ENCODE data around the gene CMTM7.

CMTM7 gene

GRCh38 chr3:32405155-32405554 is 13.5 kb downstream of the CMTM7 start:
- TF ChIP-seq CTCF (conservative IDR thresholded peaks at IDR 0.05; ENCODE audit: low read depth, low read length), result no peak
- no peak for DNase-seq (ENCODE audit: low read depth)
- H3K4me3 ChIP-seq (ENCODE audit: low read length), result no peak overlapping the region

- no peak overlapping the region for H3K4me3 ChIP-seq (ENCODE audit: low read length)
- DNase-seq (ENCODE audit: low read depth), result no peak
- TF ChIP-seq CTCF (conservative IDR thresholded peaks at IDR 0.05; ENCODE audit: low read depth, low read length), result no peak
Measured at GRCh38 chr3:32405711-32406323, 14.2 kb downstream of the CMTM7 start.

GRCh38 chr3:32406486-32407408 is 15.1 kb downstream of the CMTM7 start:
- no peak overlapping the region for H3K4me3 ChIP-seq (ENCODE audit: low read length)
- no peak for DNase-seq (ENCODE audit: low read depth)
- TF ChIP-seq CTCF (conservative IDR thresholded peaks at IDR 0.05; ENCODE audit: low read depth, low read length), result no peak

GRCh38 chr3:32410367-32411246 is 19.0 kb downstream of the CMTM7 start:
- no peak for DNase-seq (ENCODE audit: low read depth)
- TF ChIP-seq CTCF (conservative IDR thresholded peaks at IDR 0.05; ENCODE audit: low read depth, low read length), result no peak
- H3K4me3 ChIP-seq (ENCODE audit: low read length), result no peak overlapping the region

GRCh38 chr3:32411442-32411841 is 19.8 kb downstream of the CMTM7 start:
- no peak overlapping the region for H3K4me3 ChIP-seq (ENCODE audit: low read length)
- no peak for TF ChIP-seq CTCF (conservative IDR thresholded peaks at IDR 0.05; ENCODE audit: low read depth, low read length)
- no peak for DNase-seq (ENCODE audit: low read depth)

- no peak overlapping the region for H3K4me3 ChIP-seq (ENCODE audit: low read length)
- no peak for DNase-seq (ENCODE audit: low read depth)
- TF ChIP-seq CTCF (conservative IDR thresholded peaks at IDR 0.05; ENCODE audit: low read depth, low read length), result no peak
Measured at GRCh38 chr3:32412887-32413286, 21.2 kb downstream of the CMTM7 start.

Data from retinal pigment epithelial cell (primary cell).